Measurements from ENCODE around the gene MGA.

- TF ChIP-seq EZH2 (IDR thresholded peaks at IDR 0.05; ENCODE audit: insufficient read depth, poor library complexity, severe bottlenecking): no peak
- TF ChIP-seq EZH2phosphoT487 (IDR thresholded peaks at IDR 0.05; ENCODE audit: insufficient read depth, low read depth): no peak
Measured at GRCh38 chr15:41633609-41634008, 26.6 kb upstream of the MGA start.
